PFSK-1 (cell line): ENCODE results near the gene PCCA.

Experiments used
- FOXP2 ChIP-seq: optimal IDR thresholded peaks from 2 replicates; pipeline ENCODE3; 2011; ENCODE audit warnings: borderline replicate concordance, control low read depth, inconsistent platforms; ENCODE audit not compliant: insufficient read depth; ENCODE audit errors: extremely low read length, extremely low read depth
- POLR2AphosphoS5 ChIP-seq: IDR thresholded peaks from 2 replicates; pipeline ENCODE4 v1.6.1; 2012; ENCODE audit warnings: low read depth, mild to moderate bottlenecking, control low read depth, low read length, moderate library complexity
- SIN3A ChIP-seq: IDR thresholded peaks from 2 replicates; pipeline ENCODE4 v1.6.1; 2012; ENCODE audit warnings: mild to moderate bottlenecking, low read length, moderate library complexity, borderline replicate concordance; ENCODE audit not compliant: insufficient read depth
- TAF1 ChIP-seq: IDR thresholded peaks from 2 replicates; pipeline ENCODE4 v1.6.1; 2012; ENCODE audit warnings: low read length, control low read depth, borderline replicate concordance; ENCODE audit not compliant: insufficient read depth
- TF ChIP-seq, protein P1 (sequence below), 2 experiments: IDR thresholded peaks; 2 replicates each; pipeline versions ENCODE4 v1.6.1 to v1.8.0; 2011 to 2012; ENCODE audit warnings: low read depth in 2 of 2, low read length in 2 of 2, control low read depth in 1 of 2, inconsistent platforms in 1 of 2, mild to moderate bottlenecking in 1 of 2, moderate library complexity in 1 of 2; ENCODE audit not compliant: insufficient read depth in 1 of 2

PCCA gene

DNA sequence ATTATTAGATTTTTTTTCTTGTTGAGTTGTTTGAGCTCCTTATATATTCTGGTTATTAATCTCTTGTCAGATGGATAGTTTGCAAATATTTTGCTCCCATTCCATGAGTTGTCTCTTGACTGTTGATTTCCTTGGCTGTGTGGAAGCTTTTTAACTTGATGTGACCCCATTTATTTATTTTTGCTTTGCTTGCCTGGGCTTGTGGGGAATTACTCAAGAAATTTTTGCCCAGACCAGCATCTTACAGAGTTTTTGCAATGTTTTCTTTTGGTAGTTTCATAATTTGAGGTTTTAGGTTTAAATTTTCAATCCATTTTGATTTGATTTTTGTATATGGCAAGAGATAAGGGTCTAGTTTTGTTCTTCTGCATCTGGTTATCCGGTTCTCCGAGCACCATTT, 124.7 kb downstream of the PCCA start:
- no peak for TF ChIP-seq POLR2AphosphoS5
- no peak for TF ChIP-seq FOXP2
- TF ChIP-seq, protein P1, sequence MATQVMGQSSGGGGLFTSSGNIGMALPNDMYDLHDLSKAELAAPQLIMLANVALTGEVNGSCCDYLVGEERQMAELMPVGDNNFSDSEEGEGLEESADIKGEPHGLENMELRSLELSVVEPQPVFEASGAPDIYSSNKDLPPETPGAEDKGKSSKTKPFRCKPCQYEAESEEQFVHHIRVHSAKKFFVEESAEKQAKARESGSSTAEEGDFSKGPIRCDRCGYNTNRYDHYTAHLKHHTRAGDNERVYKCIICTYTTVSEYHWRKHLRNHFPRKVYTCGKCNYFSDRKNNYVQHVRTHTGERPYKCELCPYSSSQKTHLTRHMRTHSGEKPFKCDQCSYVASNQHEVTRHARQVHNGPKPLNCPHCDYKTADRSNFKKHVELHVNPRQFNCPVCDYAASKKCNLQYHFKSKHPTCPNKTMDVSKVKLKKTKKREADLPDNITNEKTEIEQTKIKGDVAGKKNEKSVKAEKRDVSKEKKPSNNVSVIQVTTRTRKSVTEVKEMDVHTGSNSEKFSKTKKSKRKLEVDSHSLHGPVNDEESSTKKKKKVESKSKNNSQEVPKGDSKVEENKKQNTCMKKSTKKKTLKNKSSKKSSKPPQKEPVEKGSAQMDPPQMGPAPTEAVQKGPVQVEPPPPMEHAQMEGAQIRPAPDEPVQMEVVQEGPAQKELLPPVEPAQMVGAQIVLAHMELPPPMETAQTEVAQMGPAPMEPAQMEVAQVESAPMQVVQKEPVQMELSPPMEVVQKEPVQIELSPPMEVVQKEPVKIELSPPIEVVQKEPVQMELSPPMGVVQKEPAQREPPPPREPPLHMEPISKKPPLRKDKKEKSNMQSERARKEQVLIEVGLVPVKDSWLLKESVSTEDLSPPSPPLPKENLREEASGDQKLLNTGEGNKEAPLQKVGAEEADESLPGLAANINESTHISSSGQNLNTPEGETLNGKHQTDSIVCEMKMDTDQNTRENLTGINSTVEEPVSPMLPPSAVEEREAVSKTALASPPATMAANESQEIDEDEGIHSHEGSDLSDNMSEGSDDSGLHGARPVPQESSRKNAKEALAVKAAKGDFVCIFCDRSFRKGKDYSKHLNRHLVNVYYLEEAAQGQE (IDR thresholded peaks at IDR 0.05; ENCODE audit: insufficient read depth in 1 of 2, low read depth in 2 of 2, low read length in 2 of 2) = no peak

DNA sequence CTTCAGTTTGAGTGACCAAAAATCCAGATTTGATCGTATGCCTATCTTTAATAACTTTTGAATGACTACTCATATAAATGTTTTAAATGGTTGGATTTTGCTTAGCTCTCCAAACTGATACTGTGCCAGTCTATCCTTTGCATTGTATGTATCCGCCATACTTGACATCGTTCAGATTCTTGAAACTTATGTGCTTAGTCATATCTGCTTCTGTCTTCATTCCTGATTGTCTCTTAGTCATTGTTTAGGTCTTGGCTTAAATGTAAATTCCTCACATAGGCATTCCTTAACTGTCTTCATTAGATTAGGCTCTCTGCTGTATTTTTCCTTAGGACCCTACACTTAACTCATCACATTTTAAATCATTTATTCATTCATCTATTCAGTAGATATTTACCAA, 126.0 kb downstream of the PCCA start:
- TF ChIP-seq, protein P1 (IDR thresholded peaks at IDR 0.05; ENCODE audit: insufficient read depth in 1 of 2, low read depth in 2 of 2, low read length in 2 of 2) = no peak
- no peak for TF ChIP-seq POLR2AphosphoS5
- no peak for TF ChIP-seq TAF1
- no peak for TF ChIP-seq SIN3A
- no peak for TF ChIP-seq FOXP2

DNA sequence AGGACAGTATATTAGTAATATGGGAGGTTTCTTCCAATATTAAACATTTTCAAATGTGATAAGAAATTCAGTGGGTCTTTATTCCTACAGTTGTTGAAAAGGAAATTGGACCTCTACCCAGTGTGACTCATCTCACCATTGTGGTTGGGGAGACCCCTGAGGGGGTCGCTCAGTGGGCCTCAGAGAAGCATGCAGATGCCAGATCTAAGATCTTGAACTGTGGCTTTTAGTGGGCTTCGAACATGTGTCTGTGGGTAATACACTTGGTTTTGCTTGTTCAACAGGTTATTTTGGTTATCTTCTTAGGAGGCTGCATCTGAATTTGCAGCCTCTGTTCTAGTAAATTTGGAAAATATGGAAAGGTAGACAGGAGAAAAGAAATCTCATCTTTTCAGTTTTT, 132.3 kb downstream of the PCCA start:
- TF ChIP-seq FOXP2 (no peak), SIN3A (no peak), TAF1 (no peak), POLR2AphosphoS5 (no peak)
- TF ChIP-seq, protein P1 (IDR thresholded peaks at IDR 0.05; ENCODE audit: insufficient read depth in 1 of 2, low read depth in 2 of 2, low read length in 2 of 2) = no peak

DNA sequence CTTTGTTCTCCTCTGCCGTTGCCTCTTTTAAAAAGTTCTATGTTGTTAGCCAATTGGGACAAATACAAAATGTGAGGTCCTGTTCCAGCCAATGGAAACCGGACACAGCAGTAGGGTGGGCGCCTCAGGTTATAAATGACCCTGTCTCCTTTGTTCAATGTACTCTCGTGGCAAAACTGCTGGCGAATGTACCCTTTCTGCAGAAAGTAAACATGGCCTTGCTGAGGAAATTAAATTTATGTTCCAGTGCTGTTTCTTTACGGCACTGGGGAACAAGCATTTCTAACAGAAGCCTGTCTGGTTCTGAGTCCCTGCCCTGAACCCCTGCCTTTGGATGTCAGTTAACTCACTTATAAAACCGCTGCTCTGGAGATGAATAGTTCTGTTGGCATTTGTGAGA, 140.7 kb downstream of the PCCA start:
- TF ChIP-seq FOXP2 (no peak), SIN3A (no peak), TAF1 (no peak), POLR2AphosphoS5 (no peak)
- TF ChIP-seq, protein P1 (IDR thresholded peaks at IDR 0.05; ENCODE audit: insufficient read depth in 1 of 2, low read depth in 2 of 2, low read length in 2 of 2) = no peak

DNA sequence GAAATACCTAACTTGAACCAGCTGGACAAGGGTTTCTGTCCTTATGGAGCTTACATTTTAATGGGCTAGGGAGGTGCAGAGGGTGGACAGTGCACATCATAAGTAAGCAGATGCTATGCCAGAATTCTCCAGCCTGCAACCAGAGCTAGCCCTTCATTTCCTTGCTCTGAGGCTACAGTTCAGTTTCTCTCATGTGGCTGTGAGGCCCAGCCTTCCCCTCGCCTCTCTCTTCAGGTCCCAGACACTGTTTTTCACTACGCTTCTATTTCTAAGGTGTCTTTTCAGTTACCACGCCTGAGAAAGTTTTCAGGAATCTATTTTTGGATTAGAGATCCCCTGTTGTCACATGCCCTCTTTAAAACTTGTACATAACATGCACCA, 141.9 kb downstream of the PCCA start:
- TF ChIP-seq POLR2AphosphoS5 (no peak), FOXP2 (no peak), TAF1 (no peak), SIN3A (no peak)
- TF ChIP-seq, protein P1 (IDR thresholded peaks at IDR 0.05; ENCODE audit: insufficient read depth in 1 of 2, low read depth in 2 of 2, low read length in 2 of 2) = no peak
